Mesothelial cell of epicardium (in vitro differentiated cells): ENCODE results near the gene CSNK1A1L. TPM values are rescaled to one million over a fixed set of nuclear protein-coding genes. Genes with fewer than 3 reads are reported as not detected.
A peak's percentile ranks its signal among the peaks of the same experiment; 100 is the strongest.

ENCODE experiments used
- DNase-seq, 2 experiments: peaks; one replicate each; pipeline ENCODE4 v3.0.0; 2021; ENCODE audit warnings: low spot score in 2 of 2; ENCODE audit not compliant: unreplicated experiment in 2 of 2
- H3K27ac Mint-ChIP-seq: 2 replicates; pipeline ENCODE4 v1.8.0; 2021; ENCODE audit warnings: mixed read lengths
- H3K27me3 Mint-ChIP-seq: 2 replicates; pipeline ENCODE4 v1.8.0; 2021; ENCODE audit warnings: low read depth, mixed read lengths
- H3K36me3 Mint-ChIP-seq: 2 replicates; pipeline ENCODE4 v1.8.0; 2021; ENCODE audit warnings: mixed read lengths
- H3K4me1 Mint-ChIP-seq: 2 replicates; pipeline ENCODE4 v1.8.0; 2021; ENCODE audit warnings: mixed read lengths
- H3K4me3 Mint-ChIP-seq: 2 replicates; pipeline ENCODE4 v1.8.0; 2021; ENCODE audit warnings: mild to moderate bottlenecking, moderate library complexity, mixed read lengths
- H3K9me3 Mint-ChIP-seq: 2 replicates; pipeline ENCODE4 v1.8.0; 2021; ENCODE audit warnings: mixed read lengths
- total RNA-seq: library from RNA; stranded (reverse); gene quantifications from 3 replicates; pipeline ENCODE4 v1.2.1, GENCODE V29; 2021
- TF ChIP-seq, protein P1 (sequence below): fragments of 200-600 bp; sonication (generic); IDR thresholded peaks from one replicate; pipeline ENCODE4 v1.5.0; 2021; ENCODE audit warnings: antibody characterized with exemption; ENCODE audit not compliant: unreplicated experiment

The CSNK1A1L gene
- total RNA-seq, 1 donor from 2014 or later: not detected

- DNase-seq: no peak
- Mint-ChIP-seq H3K27ac (no peak overlapping the region), H3K4me1 (peaks cover 21% of the 10 kb centered on the region), H3K27me3 (no peaks in the 10 kb centered on the region), H3K36me3 (peaks cover 3% of the 10 kb centered on the region), H3K9me3 (peaks cover 26% of the 10 kb centered on the region), H3K4me3 (no peak overlapping the region)
- TF ChIP-seq, protein P1, sequence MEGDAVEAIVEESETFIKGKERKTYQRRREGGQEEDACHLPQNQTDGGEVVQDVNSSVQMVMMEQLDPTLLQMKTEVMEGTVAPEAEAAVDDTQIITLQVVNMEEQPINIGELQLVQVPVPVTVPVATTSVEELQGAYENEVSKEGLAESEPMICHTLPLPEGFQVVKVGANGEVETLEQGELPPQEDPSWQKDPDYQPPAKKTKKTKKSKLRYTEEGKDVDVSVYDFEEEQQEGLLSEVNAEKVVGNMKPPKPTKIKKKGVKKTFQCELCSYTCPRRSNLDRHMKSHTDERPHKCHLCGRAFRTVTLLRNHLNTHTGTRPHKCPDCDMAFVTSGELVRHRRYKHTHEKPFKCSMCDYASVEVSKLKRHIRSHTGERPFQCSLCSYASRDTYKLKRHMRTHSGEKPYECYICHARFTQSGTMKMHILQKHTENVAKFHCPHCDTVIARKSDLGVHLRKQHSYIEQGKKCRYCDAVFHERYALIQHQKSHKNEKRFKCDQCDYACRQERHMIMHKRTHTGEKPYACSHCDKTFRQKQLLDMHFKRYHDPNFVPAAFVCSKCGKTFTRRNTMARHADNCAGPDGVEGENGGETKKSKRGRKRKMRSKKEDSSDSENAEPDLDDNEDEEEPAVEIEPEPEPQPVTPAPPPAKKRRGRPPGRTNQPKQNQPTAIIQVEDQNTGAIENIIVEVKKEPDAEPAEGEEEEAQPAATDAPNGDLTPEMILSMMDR: no peak
Observed at GRCh38 chr13:37123337-37123736, 17.9 kb upstream of the CSNK1A1L start.

- no peak overlapping the region for H3K4me3 Mint-ChIP-seq
- peaks cover 20% of the 10 kb centered on the region for H3K9me3 Mint-ChIP-seq
- DNase-seq: no peak
- no peaks in the 10 kb centered on the region for H3K36me3 Mint-ChIP-seq
- TF ChIP-seq, protein P1: no peak
- H3K4me1 Mint-ChIP-seq: peaks cover 4% of the 10 kb centered on the region
- H3K27ac Mint-ChIP-seq: peak overlapping the region; percentile 7
- H3K27me3 Mint-ChIP-seq: no peaks in the 10 kb centered on the region
Observed at GRCh38 chr13:37118016-37118415, 12.6 kb upstream of the CSNK1A1L start.

- H3K36me3 Mint-ChIP-seq: no peaks in the 10 kb centered on the region
- TF ChIP-seq, protein P1: no peak
- H3K9me3 Mint-ChIP-seq: peaks cover 3% of the 10 kb centered on the region
- H3K4me1 Mint-ChIP-seq: peaks cover 9% of the 10 kb centered on the region
- H3K27me3 Mint-ChIP-seq: no peaks in the 10 kb centered on the region
- no peak overlapping the region for H3K4me3 Mint-ChIP-seq
- H3K27ac Mint-ChIP-seq: no peak overlapping the region
- DNase-seq: no peak
Observed at GRCh38 chr13:37114250-37114649, 8.8 kb upstream of the CSNK1A1L start.

GRCh38 chr13:37113534-37113933, 8.1 kb upstream of the CSNK1A1L start:
- Mint-ChIP-seq H3K36me3 (no peaks in the 10 kb centered on the region), H3K4me1 (peaks cover 14% of the 10 kb centered on the region), H3K27ac (no peak overlapping the region), H3K27me3 (no peaks in the 10 kb centered on the region), H3K4me3 (no peak overlapping the region), H3K9me3 (peaks cover 3% of the 10 kb centered on the region)
- TF ChIP-seq, protein P1: no peak
- DNase-seq: no peak

- TF ChIP-seq, protein P1: peak; percentile 80
- no peak for DNase-seq
- Mint-ChIP-seq H3K27ac (peak overlapping the region; percentile 3), H3K27me3 (no peaks in the 10 kb centered on the region), H3K9me3 (no peaks in the 10 kb centered on the region), H3K4me3 (no peak overlapping the region), H3K4me1 (peaks cover 28% of the 10 kb centered on the region), H3K36me3 (peaks cover 6% of the 10 kb centered on the region)
Observed at GRCh38 chr13:37109051-37109678, 3.7 kb upstream of the CSNK1A1L start.
